ENCODE results near the gene INTS7.

The INTS7 gene

DNA sequence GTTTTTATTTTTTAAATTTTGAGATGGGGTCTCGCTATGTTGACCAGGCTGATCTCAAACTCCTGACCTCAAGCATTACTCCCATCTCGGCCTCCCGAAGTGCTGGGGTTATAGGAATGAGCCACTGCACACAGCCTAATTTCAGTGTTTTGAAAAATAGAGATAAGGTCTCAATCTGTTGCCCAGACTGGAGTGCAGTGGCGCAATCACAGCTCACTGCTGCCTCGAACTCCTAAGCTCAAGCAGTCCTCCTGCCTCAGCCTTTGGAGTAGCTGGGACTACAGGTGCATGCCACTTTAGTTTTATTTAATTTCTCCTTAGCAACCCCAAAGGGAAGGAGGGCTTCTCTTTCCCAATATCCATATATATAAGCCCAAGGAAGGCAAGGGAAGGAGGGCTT, 141.0 kb downstream of the INTS7 start:
- no peaks in the 10 kb centered on the region for H3K9me3 ChIP-seq (ENCODE audit: insufficient read depth, low read length)
- no peaks in the 10 kb centered on the region for H3K36me3 ChIP-seq (replicated peaks; ENCODE audit: low read depth, low read length)
- no peaks in the 10 kb centered on the region for H3K79me2 ChIP-seq (ENCODE audit: low read length)
- H3K27me3 ChIP-seq (ENCODE audit: low read depth, low read length), result no peaks in the 10 kb centered on the region
- H3K27ac ChIP-seq (ENCODE audit: low read length), result no peak overlapping the region
- no peak for TF ChIP-seq EZH2phosphoT487 (IDR thresholded peaks at IDR 0.05; ENCODE audit: low read depth)
- TF ChIP-seq, protein P1, sequence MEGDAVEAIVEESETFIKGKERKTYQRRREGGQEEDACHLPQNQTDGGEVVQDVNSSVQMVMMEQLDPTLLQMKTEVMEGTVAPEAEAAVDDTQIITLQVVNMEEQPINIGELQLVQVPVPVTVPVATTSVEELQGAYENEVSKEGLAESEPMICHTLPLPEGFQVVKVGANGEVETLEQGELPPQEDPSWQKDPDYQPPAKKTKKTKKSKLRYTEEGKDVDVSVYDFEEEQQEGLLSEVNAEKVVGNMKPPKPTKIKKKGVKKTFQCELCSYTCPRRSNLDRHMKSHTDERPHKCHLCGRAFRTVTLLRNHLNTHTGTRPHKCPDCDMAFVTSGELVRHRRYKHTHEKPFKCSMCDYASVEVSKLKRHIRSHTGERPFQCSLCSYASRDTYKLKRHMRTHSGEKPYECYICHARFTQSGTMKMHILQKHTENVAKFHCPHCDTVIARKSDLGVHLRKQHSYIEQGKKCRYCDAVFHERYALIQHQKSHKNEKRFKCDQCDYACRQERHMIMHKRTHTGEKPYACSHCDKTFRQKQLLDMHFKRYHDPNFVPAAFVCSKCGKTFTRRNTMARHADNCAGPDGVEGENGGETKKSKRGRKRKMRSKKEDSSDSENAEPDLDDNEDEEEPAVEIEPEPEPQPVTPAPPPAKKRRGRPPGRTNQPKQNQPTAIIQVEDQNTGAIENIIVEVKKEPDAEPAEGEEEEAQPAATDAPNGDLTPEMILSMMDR (IDR thresholded peaks at IDR 0.05; ENCODE audit: low read depth, low read length), result no peak
- no peak overlapping the region for H3K4me2 ChIP-seq (ENCODE audit: low read length)
- H4K20me1 ChIP-seq (ENCODE audit: insufficient read depth, low read length), result no peaks in the 10 kb centered on the region
- no peak overlapping the region for H2AFZ ChIP-seq (ENCODE audit: low read depth, low read length)
- H3K9ac ChIP-seq (ENCODE audit: low read length), result no peak overlapping the region
- H3K4me1 ChIP-seq (ENCODE audit: low read length), result peaks cover 24% of the 10 kb centered on the region
- H3K4me3 ChIP-seq (ENCODE audit: low read length), result no peak overlapping the region

DNA sequence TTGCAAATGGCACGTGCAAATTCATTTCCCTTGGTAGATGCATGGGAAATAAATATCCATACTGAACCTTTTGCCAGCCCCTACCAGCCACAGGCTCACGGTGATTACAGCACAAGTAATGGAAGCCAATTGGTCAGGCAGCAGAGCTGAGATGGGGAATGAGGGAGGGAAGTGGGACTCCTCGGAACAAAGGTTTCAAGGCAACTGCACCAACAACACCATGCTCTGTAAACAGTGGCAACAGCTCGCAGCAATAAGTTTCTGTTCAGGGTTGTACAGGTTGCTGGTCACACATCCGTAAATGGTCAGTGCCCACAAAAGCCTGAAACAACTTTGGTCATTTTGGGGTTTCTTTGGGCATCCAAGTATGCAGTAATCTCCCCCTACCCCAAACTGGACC, 142.1 kb downstream of the INTS7 start:
- no peak overlapping the region for H2AFZ ChIP-seq (ENCODE audit: low read depth, low read length)
- no peak overlapping the region for H3K4me2 ChIP-seq (ENCODE audit: low read length)
- H3K9me3 ChIP-seq (ENCODE audit: insufficient read depth, low read length), result no peaks in the 10 kb centered on the region
- no peak overlapping the region for H3K4me3 ChIP-seq (ENCODE audit: low read length)
- H3K36me3 ChIP-seq (replicated peaks; ENCODE audit: low read depth, low read length), result no peaks in the 10 kb centered on the region
- H3K27me3 ChIP-seq (ENCODE audit: low read depth, low read length), result no peaks in the 10 kb centered on the region
- H3K4me1 ChIP-seq (ENCODE audit: low read length), result peaks cover 24% of the 10 kb centered on the region
- no peak overlapping the region for H3K9ac ChIP-seq (ENCODE audit: low read length)
- H3K79me2 ChIP-seq (ENCODE audit: low read length), result no peaks in the 10 kb centered on the region
- H3K27ac ChIP-seq (ENCODE audit: low read length), result no peak overlapping the region
- H4K20me1 ChIP-seq (ENCODE audit: insufficient read depth, low read length), result no peaks in the 10 kb centered on the region
- TF ChIP-seq, protein P1 (IDR thresholded peaks at IDR 0.05; ENCODE audit: low read depth, low read length), result no peak

DNA sequence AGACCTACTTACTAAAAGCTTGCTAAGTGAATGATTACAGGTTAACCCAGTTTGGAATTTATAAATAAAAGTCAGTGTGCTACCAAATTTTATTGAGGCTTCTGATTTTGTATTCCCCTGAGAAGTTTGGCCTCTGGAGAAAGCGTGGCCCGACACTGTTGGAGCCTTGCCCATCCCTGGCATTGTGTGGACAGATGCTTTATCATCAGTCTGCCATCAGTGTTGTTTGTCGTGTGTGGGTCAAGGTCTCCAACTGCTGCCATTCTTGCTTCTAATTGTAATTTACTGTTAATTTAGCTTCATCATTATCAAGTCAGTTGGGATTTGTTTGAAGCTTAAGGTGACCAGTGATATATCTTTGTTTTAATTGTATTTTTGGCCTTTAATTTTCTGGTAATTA, 142.8 kb downstream of the INTS7 start:
- no peak overlapping the region for H2AFZ ChIP-seq (ENCODE audit: low read depth, low read length)
- H4K20me1 ChIP-seq (ENCODE audit: insufficient read depth, low read length), result no peaks in the 10 kb centered on the region
- no peak overlapping the region for H3K9ac ChIP-seq (ENCODE audit: low read length)
- H3K27ac ChIP-seq (ENCODE audit: low read length), result no peak overlapping the region
- H3K27me3 ChIP-seq (ENCODE audit: low read depth, low read length), result no peaks in the 10 kb centered on the region
- no peaks in the 10 kb centered on the region for H3K36me3 ChIP-seq (replicated peaks; ENCODE audit: low read depth, low read length)
- H3K79me2 ChIP-seq (ENCODE audit: low read length), result no peaks in the 10 kb centered on the region
- H3K4me2 ChIP-seq (ENCODE audit: low read length), result no peak overlapping the region
- peaks cover 29% of the 10 kb centered on the region for H3K4me1 ChIP-seq (ENCODE audit: low read length)
- no peak for TF ChIP-seq EZH2phosphoT487 (IDR thresholded peaks at IDR 0.05; ENCODE audit: low read depth)
- TF ChIP-seq, protein P1 (IDR thresholded peaks at IDR 0.05; ENCODE audit: low read depth, low read length), result no peak
- H3K9me3 ChIP-seq (ENCODE audit: insufficient read depth, low read length), result no peaks in the 10 kb centered on the region
- H3K4me3 ChIP-seq (ENCODE audit: low read length), result no peak overlapping the region

DNA sequence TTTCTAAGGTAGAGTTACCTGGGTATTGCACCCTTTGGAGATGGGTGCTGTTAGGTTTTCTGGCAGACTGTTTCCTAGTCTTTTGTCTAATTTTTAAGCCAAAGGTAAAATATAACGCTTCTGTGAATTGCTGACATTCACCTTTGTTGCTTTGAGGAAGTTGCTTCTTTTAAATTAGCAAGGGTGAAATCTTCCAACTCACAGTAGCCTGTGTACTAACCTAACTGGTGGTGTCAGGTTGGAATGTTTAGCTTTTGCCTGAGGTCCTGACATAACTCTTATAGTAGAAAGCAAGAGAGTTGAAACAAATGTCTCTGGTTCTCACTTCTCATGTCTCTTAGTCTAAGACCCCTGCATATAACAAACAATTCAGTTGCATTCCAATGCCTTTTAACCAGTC, 143.6 kb downstream of the INTS7 start:
- Histone ChIP-seq H3K9ac (ENCODE audit: low read length) (no peak overlapping the region), H3K4me2 (ENCODE audit: low read length) (no peak overlapping the region), H3K4me1 (ENCODE audit: low read length) (peaks cover 31% of the 10 kb centered on the region), H4K20me1 (ENCODE audit: insufficient read depth, low read length) (no peaks in the 10 kb centered on the region), H3K9me3 (ENCODE audit: insufficient read depth, low read length) (no peaks in the 10 kb centered on the region), H3K27me3 (ENCODE audit: low read depth, low read length) (no peaks in the 10 kb centered on the region), H3K4me3 (ENCODE audit: low read length) (no peak overlapping the region), H2AFZ (ENCODE audit: low read depth, low read length) (no peak overlapping the region), H3K79me2 (ENCODE audit: low read length) (no peaks in the 10 kb centered on the region), H3K36me3 (replicated peaks; ENCODE audit: low read depth, low read length) (no peaks in the 10 kb centered on the region), H3K27ac (ENCODE audit: low read length) (no peak overlapping the region)
- no peak for TF ChIP-seq EZH2phosphoT487 (IDR thresholded peaks at IDR 0.05; ENCODE audit: low read depth)
- TF ChIP-seq, protein P1 (IDR thresholded peaks at IDR 0.05; ENCODE audit: low read depth, low read length), result no peak

Measured in OCI-LY3 (cell line).